HG03378 (cell line): ENCODE data around the gene RASA1.

Experiments used
- ATAC-seq: cut with Tn5 transposase; IDR thresholded peaks from one replicate; pipeline ENCODE4 v1.9.1; 2021; ENCODE audit warnings: mild to moderate bottlenecking, moderate library complexity; ENCODE audit not compliant: unreplicated experiment

Gene RASA1

GRCh38 chr5:87399720-87400119 lies 132.0 kb downstream of the RASA1 start:
- ATAC-seq, result no peak

- peak; percentile 86 for ATAC-seq
Observed at GRCh38 chr5:87400305-87400899, 132.7 kb downstream of the RASA1 start.

GRCh38 chr5:87401626-87402025 lies 133.9 kb downstream of the RASA1 start:
- ATAC-seq, result no peak

GRCh38 chr5:87403409-87403808 lies 135.7 kb downstream of the RASA1 start:
- no peak for ATAC-seq

DNA sequence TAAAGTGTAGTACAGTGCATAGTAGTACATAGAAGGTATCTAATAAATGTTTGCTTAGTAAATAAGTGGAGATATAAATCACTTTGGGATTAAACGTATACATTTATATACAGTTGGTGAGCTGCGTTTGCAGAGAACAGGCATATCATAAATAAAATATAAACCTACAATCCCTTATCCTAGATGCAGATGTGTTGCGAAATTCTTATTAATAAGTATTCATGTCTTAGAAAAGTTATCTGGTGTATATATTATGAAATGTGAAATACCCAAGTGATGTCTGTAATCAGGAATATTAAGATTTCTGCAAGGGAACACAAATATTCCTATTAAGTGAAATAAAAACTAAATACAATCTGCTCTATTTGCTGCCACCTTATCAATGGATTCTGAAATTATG lies 136.2 kb downstream of the RASA1 start:
- no peak for ATAC-seq

DNA sequence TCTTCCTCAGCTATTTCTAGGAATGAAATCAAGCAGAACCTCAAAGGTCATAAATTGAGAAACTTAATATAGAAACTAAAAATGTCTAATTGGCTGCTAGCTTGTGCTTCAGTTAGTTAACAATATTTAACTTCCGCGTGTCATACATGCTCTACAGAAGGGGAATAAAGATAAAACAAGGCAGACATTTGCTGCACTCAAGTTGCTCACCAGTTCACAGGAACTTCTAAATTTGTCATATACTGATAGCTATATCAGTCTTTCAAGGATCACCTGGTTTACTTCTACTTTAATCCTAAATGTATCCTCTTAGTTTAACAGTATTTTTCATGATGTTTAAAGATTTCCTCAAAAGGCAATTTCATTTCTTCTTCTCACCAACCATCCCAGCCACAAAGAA lies 136.7 kb downstream of the RASA1 start:
- no peak for ATAC-seq

DNA sequence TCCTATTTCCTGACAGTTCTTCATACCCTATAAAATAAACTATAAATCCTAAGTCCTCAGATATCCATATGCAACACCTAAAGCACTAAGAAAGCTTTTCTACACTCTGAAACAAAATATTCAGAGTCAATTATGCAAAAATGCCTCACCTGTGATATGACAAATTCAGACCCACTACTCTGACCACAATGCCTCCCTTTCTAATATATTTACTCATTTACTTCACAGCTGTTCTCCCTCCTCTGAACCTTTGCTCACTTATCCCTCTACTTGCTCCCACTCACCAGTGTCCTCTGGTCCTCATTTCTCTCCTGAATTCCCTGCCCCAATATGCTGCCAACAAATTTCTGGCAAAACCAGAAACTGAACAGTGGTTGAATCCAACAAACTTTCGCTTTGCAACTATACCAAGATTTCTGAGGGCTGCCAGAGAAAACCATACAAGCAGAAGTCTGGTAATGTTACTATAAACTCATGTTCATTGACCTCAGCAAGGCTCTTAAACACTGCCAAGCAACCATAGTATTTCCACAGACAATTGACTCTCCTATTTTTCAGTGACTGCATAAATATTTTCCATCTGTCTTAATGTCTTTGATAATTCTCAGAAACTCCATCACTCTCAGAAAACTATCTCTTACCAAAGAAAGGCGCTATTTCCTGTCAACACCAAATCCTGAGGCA lies 137.9 kb downstream of the RASA1 start:
- no peak for ATAC-seq

- ATAC-seq, result no peak
Observed at GRCh38 chr5:87408204-87408603, 140.5 kb downstream of the RASA1 start.

GRCh38 chr5:87410931-87411330 lies 143.2 kb downstream of the RASA1 start:
- no peak for ATAC-seq

DNA sequence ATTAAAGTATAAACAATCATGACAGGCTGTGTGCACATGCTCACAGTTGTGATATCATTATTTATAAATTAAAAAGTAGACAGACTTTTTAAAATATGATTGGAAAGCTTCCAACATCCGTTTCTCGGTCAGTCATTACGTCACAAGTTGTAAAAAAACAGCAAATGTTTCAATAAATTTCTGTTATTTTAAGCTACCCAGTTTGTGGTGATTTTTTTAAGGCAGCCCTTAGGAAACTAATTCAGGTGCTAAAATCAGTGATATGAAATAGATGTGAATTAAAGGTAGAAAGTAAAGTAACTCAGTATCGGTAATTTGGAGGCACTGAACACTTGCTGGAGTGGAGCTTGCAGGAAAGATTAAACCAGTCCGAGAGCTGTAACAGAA lies 143.9 kb downstream of the RASA1 start:
- no peak for ATAC-seq

DNA sequence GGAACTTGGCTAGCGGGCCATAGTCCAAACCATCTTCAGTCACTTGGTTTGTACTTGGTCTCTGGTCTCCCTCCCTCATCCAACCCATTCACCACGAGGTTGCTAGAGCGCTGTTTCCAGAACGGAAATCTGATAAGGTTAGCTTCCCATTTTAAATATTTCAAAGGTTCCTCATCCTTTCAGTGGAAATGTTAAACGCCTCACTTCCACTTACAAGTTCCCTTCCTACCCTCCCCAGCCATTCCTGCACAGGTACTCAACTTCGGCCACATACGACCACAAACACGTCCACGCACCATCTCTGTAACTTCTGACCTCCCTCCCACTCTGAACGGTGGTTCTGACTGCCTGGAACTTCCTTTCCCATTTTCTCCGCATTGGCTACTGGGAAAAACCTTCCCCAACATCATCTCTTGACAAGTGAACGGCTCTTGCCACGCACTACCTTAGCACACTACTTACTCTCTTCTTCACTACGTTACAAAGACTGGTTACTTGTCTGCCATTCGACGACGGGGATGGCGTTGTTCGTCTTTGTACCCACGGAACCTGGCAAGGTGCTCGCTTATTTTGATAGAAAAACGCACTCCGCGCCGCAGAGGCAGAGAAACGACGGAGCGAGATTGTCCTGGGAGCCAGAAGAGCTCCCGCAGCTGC lies 144.4 kb downstream of the RASA1 start:
- ATAC-seq, result peak; percentile 14

DNA sequence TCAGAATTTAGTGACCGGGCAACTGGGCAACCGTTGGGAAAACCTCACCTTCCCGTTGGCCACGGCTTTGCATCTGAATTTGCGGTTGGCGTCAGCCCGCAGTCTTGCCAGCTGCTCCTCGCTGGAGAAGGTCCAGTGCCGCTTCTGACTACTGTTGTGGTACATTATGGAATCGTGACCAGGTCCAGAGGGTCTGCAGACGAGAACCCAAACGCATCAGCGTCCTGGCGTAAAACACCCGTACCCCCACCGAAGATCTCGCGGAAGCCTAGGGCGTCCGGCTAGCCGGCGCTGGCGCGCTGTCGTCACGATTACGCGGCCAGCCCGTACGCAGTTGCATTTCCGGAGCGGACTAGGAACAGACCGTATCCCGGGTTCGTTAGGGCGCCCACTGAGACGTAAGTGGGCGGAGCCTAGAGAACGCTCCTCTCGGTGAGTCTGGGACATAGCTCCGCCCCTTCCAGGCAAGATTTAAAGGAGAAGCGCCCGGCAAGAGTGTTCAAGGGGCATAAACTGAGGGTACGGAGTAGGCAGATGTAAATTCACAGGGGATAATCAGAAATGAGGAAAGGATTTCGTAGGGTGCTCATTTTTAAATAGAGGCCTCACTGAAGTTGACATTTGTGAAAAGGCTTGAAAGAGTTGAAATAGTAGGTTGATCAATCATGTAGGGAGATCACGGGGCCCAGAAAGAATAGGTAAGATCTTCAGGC lies 145.1 kb downstream of the RASA1 start, which contains the start of gene CCNH:
Gene CCNH (minus strand): TSS at position 301 of the 713 bp plus-strand sequence. CDS start 136 bp downstream, at position 165.
- ATAC-seq, result peak; percentile 99

DNA sequence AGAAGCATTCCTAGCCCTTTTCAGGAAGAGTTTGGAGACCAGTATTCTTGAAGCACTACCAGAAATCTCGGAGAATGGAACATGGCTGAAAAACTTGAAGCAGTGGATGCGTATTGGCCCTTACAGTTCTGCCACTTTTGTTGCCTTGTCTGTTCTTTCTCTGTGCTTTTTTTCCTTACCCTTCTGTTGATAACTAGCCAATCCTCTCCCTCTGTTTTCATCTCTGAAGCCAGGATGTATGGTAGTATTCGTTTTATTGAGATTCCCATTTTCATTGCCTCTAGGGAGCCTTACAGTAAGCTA lies 145.6 kb downstream of the RASA1 start:
- no peak for ATAC-seq

GRCh38 chr5:87418506-87418905 lies 150.8 kb downstream of the RASA1 start:
- no peak for ATAC-seq

GRCh38 chr5:87421307-87421706 lies 153.6 kb downstream of the RASA1 start:
- ATAC-seq, result no peak

DNA sequence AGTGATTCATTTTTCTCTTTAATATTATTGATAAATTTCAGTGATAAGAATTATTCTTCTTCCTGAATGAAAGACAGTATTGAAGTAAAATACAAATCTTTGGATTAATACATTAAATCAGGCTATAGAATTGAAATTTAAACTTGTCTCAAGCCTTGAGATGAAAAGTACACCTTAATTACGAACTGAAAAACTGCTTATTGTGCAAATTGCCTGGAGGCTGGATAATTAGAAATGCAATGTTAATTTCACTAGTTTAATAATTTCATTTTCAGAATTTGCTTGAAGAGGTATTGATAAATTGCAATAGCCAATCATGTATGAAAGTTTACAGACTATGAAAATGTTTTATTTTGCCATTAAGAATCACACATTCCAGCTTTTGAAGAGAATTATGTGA lies 156.1 kb downstream of the RASA1 start:
- ATAC-seq, result no peak

GRCh38 chr5:87430863-87431457 lies 163.3 kb downstream of the RASA1 start:
- no peak for ATAC-seq

GRCh38 chr5:87432460-87432859 lies 164.8 kb downstream of the RASA1 start:
- ATAC-seq, result no peak

DNA sequence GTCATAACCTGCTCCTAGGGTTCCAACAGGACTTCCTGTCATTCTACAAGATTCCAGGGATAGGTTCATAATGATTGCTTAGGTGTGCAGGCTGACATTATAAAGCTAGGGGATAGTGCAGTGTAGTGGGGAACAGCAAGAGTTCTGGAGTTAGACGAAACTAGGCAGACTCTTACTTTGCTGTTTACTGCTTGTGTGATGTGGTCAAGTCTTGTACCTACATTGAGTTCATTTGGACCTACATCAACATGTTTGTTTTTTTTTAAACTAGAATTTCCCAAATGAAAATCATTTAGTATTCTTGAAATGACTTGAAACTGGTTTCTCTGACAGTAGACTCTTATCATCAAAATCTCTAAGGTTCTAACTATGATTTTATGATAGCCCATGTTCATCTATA lies 166.3 kb downstream of the RASA1 start:
- no peak for ATAC-seq

- ATAC-seq, result no peak
Observed at GRCh38 chr5:87434461-87434860, 166.8 kb downstream of the RASA1 start.

DNA sequence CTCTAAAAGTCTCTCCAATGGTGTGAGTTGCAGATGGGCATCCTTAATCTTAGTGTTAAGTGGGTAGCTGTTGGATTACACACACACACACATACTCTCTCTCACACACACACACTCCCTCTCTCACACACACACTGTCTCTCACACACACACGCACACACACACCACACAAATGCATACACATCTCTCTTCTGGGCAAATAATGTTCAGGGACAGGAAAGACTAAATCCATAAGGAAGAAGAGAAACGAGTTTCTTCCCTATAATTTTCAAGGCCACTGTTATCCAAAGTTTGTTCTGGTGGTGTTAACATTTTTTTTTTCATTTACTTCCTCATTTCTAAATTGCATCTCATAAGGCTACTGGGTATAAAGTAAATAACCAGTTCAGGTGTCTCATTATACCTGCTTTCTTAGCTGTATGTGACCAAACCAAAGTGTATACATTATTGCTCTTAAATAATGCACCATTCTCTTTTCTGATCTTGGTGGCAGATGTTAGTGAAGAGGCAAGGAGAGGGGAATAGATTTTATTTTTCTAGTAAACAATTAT lies 167.5 kb downstream of the RASA1 start:
- no peak for ATAC-seq
